CD8-positive, alpha-beta memory T cell (primary cell): ENCODE measurements around the gene EEF2KMT. TPM values are rescaled to one million over a fixed set of nuclear protein-coding genes. Genes with fewer than 3 reads are reported as not detected.
"Not testable (repeated sequence)": the region's sequence is repeated elsewhere in the genome, so short reads cannot be mapped to it uniquely, and the experiment has no call there.

ENCODE experiments used
- CTCF ChIA-PET: fragments of 350-600 bp; sonication (Branson Sonifier 250); formaldehyde crosslinking; loops from one replicate; lab custom pipeline; 2021; ENCODE audit warnings: antibody characterized with exemption; lab: Charles Lee
- POLR2A ChIA-PET: fragments of 350-600 bp; sonication (Branson Sonifier 250); formaldehyde crosslinking; loops from one replicate; lab custom pipeline; 2021; ENCODE audit warnings: antibody characterized with exemption; lab: Charles Lee
- DNase-seq, 5 donors: peaks; one replicate each; pipeline versions ENCODE4 v3.0.0 to v3.0.0-alpha.2; 2020 to 2022; ENCODE audit warnings: mixed read lengths in 1 of 5
- H3K27ac ChIP-seq: one replicate; pipeline ENCODE4 v1.7.0; 2013; ENCODE audit warnings: low read depth, mild to moderate bottlenecking, low read length, moderate library complexity
- H3K27me3 ChIP-seq: 2 replicates; pipeline ENCODE4 v1.7.0; 2013; ENCODE audit warnings: low read length, mild to moderate bottlenecking; ENCODE audit not compliant: insufficient read depth, poor library complexity, severe bottlenecking
- H3K36me3 ChIP-seq: 2 replicates; pipeline ENCODE4 v1.7.0; 2013; ENCODE audit warnings: mild to moderate bottlenecking, low read length, moderate library complexity; ENCODE audit not compliant: insufficient read depth
- H3K4me1 ChIP-seq: 2 replicates; pipeline ENCODE4 v1.7.0; 2013; ENCODE audit warnings: mild to moderate bottlenecking, low read length, moderate library complexity; ENCODE audit not compliant: insufficient read depth
- H3K4me3 ChIP-seq: 2 replicates; pipeline ENCODE4 v1.7.0; 2013; ENCODE audit warnings: mild to moderate bottlenecking, low read length
- H3K9me3 ChIP-seq: 2 replicates; pipeline ENCODE4 v1.7.0; 2013; ENCODE audit warnings: mild to moderate bottlenecking, low read length
- H3K27ac Mint-ChIP-seq, 8 donors: one replicate each; pipeline ENCODE4 v1.8.0; 2020 to 2021; ENCODE audit warnings: mixed read lengths in 8 of 8, mild to moderate bottlenecking in 6 of 8, inconsistent platforms in 3 of 8, moderate library complexity in 3 of 8
- H3K27me3 Mint-ChIP-seq, 2 donors: one replicate each; pipeline ENCODE4 v1.8.0; 2020 to 2021; ENCODE audit warnings: mixed read lengths in 2 of 2, mild to moderate bottlenecking in 1 of 2, moderate library complexity in 1 of 2
- H3K36me3 Mint-ChIP-seq, 3 donors: one replicate each; pipeline ENCODE4 v1.8.0; 2020 to 2021; ENCODE audit warnings: mixed read lengths in 3 of 3, inconsistent platforms in 1 of 3, mild to moderate bottlenecking in 1 of 3
- H3K4me1 Mint-ChIP-seq, 3 donors: one replicate each; pipeline ENCODE4 v1.8.0; 2020 to 2021; ENCODE audit warnings: mixed read lengths in 3 of 3, inconsistent platforms in 1 of 3, mild to moderate bottlenecking in 1 of 3
- H3K4me3 Mint-ChIP-seq, 7 donors: one replicate each; pipeline ENCODE4 v1.8.0; 2020 to 2021; ENCODE audit warnings: mixed read lengths in 7 of 7, mild to moderate bottlenecking in 6 of 7, moderate library complexity in 4 of 7, inconsistent platforms in 2 of 7
- H3K9me3 Mint-ChIP-seq, 5 donors: one replicate each; pipeline ENCODE4 v1.8.0; 2020 to 2022; ENCODE audit warnings: mixed read lengths in 5 of 5, mild to moderate bottlenecking in 3 of 5, moderate library complexity in 2 of 5, inconsistent platforms in 1 of 5
- polyA plus RNA-seq: library from polyadenylated mRNA; unstranded; fragments of 300-500 nt; fragmentation: Illumina TruSeq; gene quantifications from one replicate; pipeline ENCODE4 v1.2.3, GENCODE V29; 2021
- total RNA-seq, 2 experiments: library from RNA; stranded (reverse); gene quantifications; one replicate each; pipeline ENCODE4 v1.2.3, GENCODE V29; 2021

The EEF2KMT gene
- total and polyA plus RNA-seq, 3 experiments from 2014 or later: 17.1 to 30.9 (median 29.1) TPM

DNA sequence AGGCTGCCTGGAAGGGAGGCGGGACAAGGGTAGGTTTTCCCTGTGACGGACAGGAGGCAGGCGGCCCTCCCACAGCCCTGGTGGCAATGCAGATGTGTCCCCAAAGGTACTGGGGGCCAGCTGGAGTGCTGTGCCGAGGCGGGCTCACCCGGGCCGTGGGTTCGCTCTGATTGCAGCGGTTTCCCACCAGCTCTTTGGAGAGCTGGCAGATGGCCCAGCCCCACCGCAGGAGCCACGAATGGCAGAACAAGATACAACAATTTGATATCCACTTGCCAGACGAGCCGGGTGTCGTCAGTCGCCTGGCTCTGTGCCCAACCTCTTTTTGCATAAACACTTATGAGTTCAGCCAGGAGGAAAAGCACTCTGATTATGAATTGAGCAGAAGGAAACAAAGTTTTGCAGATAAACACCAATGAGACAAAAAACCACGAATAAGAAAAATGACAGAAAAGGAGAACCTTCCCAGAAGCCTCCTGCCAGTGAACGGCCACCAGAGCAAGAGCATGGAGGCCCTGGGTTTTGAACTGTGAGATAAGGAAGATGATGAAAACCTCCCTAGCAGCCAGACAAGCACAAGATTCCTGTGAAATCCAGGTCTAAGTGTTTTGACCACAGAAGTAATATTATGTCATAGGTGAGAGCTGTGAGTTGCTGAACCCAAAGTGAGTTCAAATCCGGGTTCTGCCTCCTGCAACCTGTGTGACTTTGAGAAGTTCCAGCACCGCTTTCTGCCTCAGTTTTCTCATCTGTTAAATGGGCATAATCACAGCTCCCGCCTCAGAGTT, 19.9 kb upstream of the EEF2KMT start:
- H3K36me3 Mint-ChIP-seq, H3K36me3 ChIP-seq, H3K27me3 ChIP-seq, POLR2A ChIA-PET, H3K9me3 Mint-ChIP-seq, H3K4me1 ChIP-seq, H3K27ac ChIP-seq, CTCF ChIA-PET, H3K9me3 ChIP-seq, H3K4me3 ChIP-seq: not testable (repeated sequence)
- H3K4me3 Mint-ChIP-seq: peak overlapping the region in 3 of 7 donors; percentile 7 to 71 (median 11)
- H3K27me3 Mint-ChIP-seq: peaks cover 9 to 49% of the 10 kb centered on the region in 2 donors
- peaks cover 12 to 19% (median 13%) of the 10 kb centered on the region in 3 donors for H3K4me1 Mint-ChIP-seq
- H3K27ac Mint-ChIP-seq: peak overlapping the region in 6 of 8 donors; percentile 6 to 80 (median 53)
- DNase-seq: peak; percentile 21 to 86 (median 66)

DNA sequence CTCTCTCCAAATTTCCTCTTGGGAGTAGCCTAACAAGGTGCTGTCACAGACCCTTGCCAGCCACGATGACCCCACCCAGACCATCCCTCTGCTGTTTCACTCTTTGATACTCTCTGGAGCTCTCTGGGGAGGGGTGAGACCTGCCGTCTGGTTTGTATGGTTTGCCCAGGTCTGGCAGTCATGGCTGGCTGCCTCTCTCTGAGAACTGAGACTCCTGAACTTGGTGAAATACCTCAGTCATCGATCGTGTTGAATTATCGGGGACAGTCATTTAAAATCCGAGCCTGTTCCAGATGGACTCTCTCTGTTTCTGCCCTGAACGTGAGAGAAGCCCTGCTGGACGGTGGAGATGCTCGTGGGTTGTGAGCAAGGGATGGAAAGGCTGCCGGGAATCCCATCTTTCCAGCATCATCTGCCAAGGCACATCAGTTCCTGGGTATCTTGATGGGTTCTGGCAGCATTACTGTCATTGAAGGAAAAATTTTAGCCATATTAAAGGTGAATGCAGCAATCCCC, 19.2 kb upstream of the EEF2KMT start:
- H3K27ac ChIP-seq, H3K27me3 ChIP-seq, CTCF ChIA-PET, POLR2A ChIA-PET, H3K4me3 ChIP-seq, H3K36me3 Mint-ChIP-seq, H3K4me1 ChIP-seq, H3K36me3 ChIP-seq, DNase-seq, H3K9me3 ChIP-seq, H3K4me3 Mint-ChIP-seq, H3K9me3 Mint-ChIP-seq: not testable (repeated sequence)
- H3K27ac Mint-ChIP-seq: peak overlapping the region in 3 of 8 donors; percentile 23 to 79 (median 42)
- H3K27me3 Mint-ChIP-seq: peaks cover 6 to 44% of the 10 kb centered on the region in 2 donors
- H3K4me1 Mint-ChIP-seq: peaks cover 12 to 19% (median 13%) of the 10 kb centered on the region in 3 donors

DNA sequence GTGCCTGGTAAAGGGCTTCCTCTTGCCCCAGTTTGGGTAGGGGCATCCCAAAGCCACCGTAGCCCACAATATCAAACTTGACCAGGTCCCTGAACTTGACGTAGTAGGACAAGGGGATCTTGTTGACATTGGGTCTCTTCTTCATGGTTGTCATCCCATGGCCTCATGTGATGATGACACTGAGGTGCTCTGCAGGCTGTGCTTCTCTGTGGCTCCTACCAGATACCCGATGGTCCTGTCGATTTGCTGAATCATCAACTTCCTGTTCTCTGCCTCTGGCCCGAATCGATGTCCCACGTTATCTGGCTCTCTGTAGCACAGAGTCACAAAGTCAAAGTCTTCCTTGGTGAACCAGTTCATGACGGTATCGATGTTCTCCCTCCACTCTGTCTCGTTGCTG, 13.3 kb upstream of the EEF2KMT start:
- H3K4me3 Mint-ChIP-seq, H3K4me1 ChIP-seq, H3K9me3 Mint-ChIP-seq, DNase-seq, H3K9me3 ChIP-seq, H3K4me1 Mint-ChIP-seq, CTCF ChIA-PET, H3K4me3 ChIP-seq, H3K27me3 ChIP-seq, H3K27ac ChIP-seq, H3K36me3 ChIP-seq, POLR2A ChIA-PET, H3K27ac Mint-ChIP-seq, H3K36me3 Mint-ChIP-seq: not testable (repeated sequence)
- peaks cover 2 to 12% of the 10 kb centered on the region in 2 donors for H3K27me3 Mint-ChIP-seq

DNA sequence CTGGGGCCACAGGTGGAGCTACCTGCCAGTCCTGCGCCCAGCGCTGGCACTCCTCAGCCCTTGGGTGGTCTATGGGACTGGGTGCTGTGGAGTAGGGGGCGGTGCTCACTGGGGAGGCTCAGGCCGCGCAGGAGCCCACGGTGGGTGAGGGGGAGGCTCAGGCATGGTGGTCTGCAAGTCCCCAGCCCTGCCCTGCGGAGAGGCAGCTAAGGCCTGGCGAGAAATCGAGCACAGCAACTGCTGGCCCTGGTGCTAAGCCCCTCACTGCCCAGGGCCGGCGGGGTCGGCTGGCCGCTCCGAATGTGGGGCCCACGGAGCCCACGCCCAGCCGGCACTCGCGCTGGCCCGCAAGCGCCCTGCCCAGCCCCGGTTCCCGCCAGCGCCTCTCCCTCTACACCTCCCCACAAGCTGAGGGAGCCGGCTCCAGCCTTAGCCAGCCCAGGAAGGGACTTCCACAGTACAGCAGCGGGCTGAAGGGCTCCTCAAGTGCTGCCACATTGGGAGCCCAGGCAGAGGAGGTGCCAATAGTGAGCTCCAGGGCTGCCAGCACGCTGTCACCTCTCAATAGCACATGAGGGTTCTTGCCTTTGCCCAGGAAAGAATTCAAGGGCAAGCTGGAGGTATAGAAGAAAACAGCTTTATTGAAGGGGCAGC, 11.0 kb upstream of the EEF2KMT start:
- Mint-ChIP-seq H3K4me3 (no peak overlapping the region), H3K27ac (no peak overlapping the region), H3K36me3 (peaks cover 0 to 2% (median 0%) of the 10 kb centered on the region in 3 donors), H3K4me1 (no peaks in the 10 kb centered on the region), H3K27me3 (peaks cover 1 to 10% of the 10 kb centered on the region in 2 donors), H3K9me3 (no peaks in the 10 kb centered on the region)
- CTCF ChIA-PET: no interaction called here
- Histone ChIP-seq H3K4me1 (no peaks in the 10 kb centered on the region), H3K27ac (no peak overlapping the region), H3K36me3 (no peaks in the 10 kb centered on the region), H3K27me3 (no peaks in the 10 kb centered on the region), H3K4me3 (no peak overlapping the region), H3K9me3 (no peaks in the 10 kb centered on the region)
- POLR2A ChIA-PET: no interaction called here
- DNase-seq: no peak

DNA sequence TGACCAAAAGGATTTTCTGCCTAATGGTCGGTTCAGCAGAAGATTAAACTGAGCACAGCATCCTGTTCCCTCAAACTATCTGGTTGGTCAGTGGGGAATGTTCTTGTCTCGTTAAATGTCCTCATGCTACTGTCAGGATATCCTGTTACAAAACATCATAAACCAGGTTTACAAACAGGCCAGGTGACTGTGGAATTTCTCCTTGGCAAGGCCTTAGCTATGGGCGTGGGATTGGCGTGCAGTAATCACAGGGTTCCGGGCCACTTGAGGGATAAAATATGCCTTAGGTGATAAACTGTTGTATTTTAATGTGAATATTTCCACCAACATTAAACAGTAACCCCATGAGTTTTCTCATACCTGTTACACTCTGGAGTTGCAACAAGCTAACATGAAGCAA, 7.4 kb upstream of the EEF2KMT start:
- H3K9me3 Mint-ChIP-seq, CTCF ChIA-PET, H3K27ac ChIP-seq, H3K36me3 ChIP-seq, H3K27me3 ChIP-seq, DNase-seq, POLR2A ChIA-PET, H3K36me3 Mint-ChIP-seq, H3K4me3 Mint-ChIP-seq, H3K4me1 Mint-ChIP-seq, H3K4me3 ChIP-seq, H3K4me1 ChIP-seq, H3K27me3 Mint-ChIP-seq, H3K9me3 ChIP-seq, H3K27ac Mint-ChIP-seq: not testable (repeated sequence)

DNA sequence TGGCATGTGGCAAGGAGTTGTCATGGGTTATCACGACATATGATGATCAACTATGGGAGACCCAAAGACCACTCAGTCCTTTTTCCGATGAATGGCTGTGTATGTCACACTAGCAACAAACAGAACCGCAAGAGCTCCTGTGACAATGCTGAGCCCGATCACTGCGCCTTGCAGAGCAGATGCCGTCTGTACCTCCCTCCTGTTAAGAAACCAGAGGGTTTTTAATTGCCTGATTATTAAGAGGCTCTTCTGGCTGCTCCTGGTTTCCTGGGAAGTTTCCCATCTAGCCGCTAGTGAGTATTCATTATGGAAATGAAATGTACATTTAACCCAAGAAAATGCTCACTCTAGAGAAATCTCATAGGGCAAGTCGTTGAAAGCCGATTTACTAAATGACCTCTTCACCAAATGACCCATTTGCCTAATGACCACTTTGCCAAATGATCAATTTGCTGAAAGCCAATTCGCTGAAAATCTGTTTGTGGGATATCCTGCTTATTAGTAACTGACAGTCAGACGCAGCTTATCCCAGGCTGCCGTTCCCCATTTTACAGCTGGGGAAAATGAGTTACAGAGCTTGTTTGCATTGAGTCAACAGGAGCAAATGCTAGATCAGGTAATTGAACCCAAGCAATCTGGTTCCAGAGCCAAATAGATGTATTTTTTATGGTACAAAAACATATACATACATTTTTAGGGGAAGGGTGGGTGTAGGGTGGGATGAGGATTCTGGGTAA, 5.9 kb upstream of the EEF2KMT start:
- DNase-seq, H3K9me3 ChIP-seq, H3K36me3 ChIP-seq, CTCF ChIA-PET, H3K27me3 ChIP-seq, H3K36me3 Mint-ChIP-seq, H3K27ac ChIP-seq, H3K4me1 Mint-ChIP-seq, H3K27me3 Mint-ChIP-seq, POLR2A ChIA-PET, H3K4me3 ChIP-seq, H3K4me3 Mint-ChIP-seq, H3K4me1 ChIP-seq, H3K9me3 Mint-ChIP-seq: not testable (repeated sequence)
- peak overlapping the region in 1 of 8 donors; percentile 15 for H3K27ac Mint-ChIP-seq

DNA sequence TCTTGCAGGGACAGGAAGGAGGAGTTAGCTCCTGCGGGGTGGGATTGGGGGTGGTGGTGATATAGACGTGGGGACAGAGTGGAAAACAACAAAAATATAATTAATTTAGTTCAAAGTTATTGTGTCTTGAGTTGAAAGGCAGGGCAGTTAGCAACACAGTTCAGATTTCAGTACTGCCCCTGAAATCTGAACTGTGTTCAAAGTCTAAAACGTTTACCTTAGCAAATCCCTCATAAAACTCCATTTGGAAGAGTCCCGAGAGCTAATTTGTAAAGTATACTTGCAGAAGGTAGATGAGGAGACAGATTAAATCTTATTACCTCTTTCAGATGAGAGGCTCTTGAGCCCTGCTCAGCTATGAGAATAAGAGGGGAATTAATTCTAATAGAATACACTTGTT, 1.6 kb upstream of the EEF2KMT start:
- CTCF ChIA-PET: interaction anchor here (1.2 kb wide), 1 partner anchor 42 kb away, joined by 4 read pairs; no protein-coding TSS in a partner anchor
- H3K27me3 Mint-ChIP-seq, H3K36me3 ChIP-seq, H3K36me3 Mint-ChIP-seq, H3K27me3 ChIP-seq, H3K9me3 Mint-ChIP-seq, H3K9me3 ChIP-seq, DNase-seq, POLR2A ChIA-PET, H3K27ac ChIP-seq, H3K4me3 ChIP-seq, H3K4me1 ChIP-seq: not testable (repeated sequence)
- peak overlapping the region; percentile 76 to 99 (median 96) for H3K4me3 Mint-ChIP-seq
- peaks cover 11 to 13% (median 11%) of the 10 kb centered on the region in 3 donors for H3K4me1 Mint-ChIP-seq
- peak overlapping the region in 6 of 8 donors; percentile 63 to 99 (median 86) for H3K27ac Mint-ChIP-seq
